Lower leg skin (tissue), 4 donors: ENCODE measurements around the gene BCAT1. TPM values are rescaled to one million over a fixed set of nuclear protein-coding genes. Genes with fewer than 3 reads are reported as not detected.

Experiments
- DNase-seq, 2 donors: peaks; one replicate each; pipeline ENCODE4 v3.0.0-alpha.2; 2019; ENCODE audit warnings: low spot score in 2 of 2
- H3K4me3 ChIP-seq: fragments of 200-600 bp; sonication (generic); 2 replicates; pipeline ENCODE4 v1.5.1; 2017; ENCODE audit warnings: mild to moderate bottlenecking, low read depth; ENCODE audit not compliant: poor library complexity, severe bottlenecking
- CTCF ChIP-seq, 3 donors: fragments of 450-650 bp; IDR thresholded peaks; one replicate each; pipeline ENCODE4 v1.5.1; 2016; ENCODE audit warnings: antibody characterized with exemption in 3 of 3, mild to moderate bottlenecking in 3 of 3, moderate library complexity in 2 of 3
- POLR2A ChIP-seq, 2 donors: fragments of 450-650 bp; IDR thresholded peaks; one replicate each; pipeline ENCODE4 v1.6.1; 2016 to 2017; ENCODE audit warnings: antibody characterized with exemption in 2 of 2, mild to moderate bottlenecking in 1 of 2, moderate library complexity in 1 of 2
- WGBS, 2 donors: methylation state at CpG; one replicate each; pipeline ENCODE4 v1.1.5; 2018; 5-methylcytosine and 5-hydroxymethylcytosine counted together
- intact Hi-C: fragments of 100-400 bp; cut with DNase I; formaldehyde crosslinking; loops from one replicate; pipeline ENCODE4 v1.15.0; 2023; ENCODE audit warnings: low total_unique reads
- total RNA-seq, 4 donors: library from RNA; depleted of rRNA; stranded (reverse); fragments of >200 nt; gene quantifications; one replicate each; pipeline ENCODE4 v1.1.0, GENCODE V29; 2016

The BCAT1 gene
- total RNA-seq, 4 donors from 2014 or later: 1.0 to 4.6 (median 2.8) TPM

GRCh38 chr12:24768415-24768814 is 180.5 kb downstream of the BCAT1 start:
- TF ChIP-seq POLR2A (IDR thresholded peaks at IDR 0.05) (no peak), CTCF (IDR thresholded peaks at IDR 0.05) (no peak)
- intact Hi-C loops: no loop called here
- DNase-seq: no peak
- no peak overlapping the region for H3K4me3 ChIP-seq

GRCh38 chr12:24767016-24767415 is 181.9 kb downstream of the BCAT1 start:
- intact Hi-C loops: no loop called here
- H3K4me3 ChIP-seq: no peak overlapping the region
- TF ChIP-seq CTCF (IDR thresholded peaks at IDR 0.05): no peak
- no peak for TF ChIP-seq POLR2A (IDR thresholded peaks at IDR 0.05)
- 69 to 75% methylated on average over 1 of the region's 1 CpG for WGBS, 2 donors
- no peak for DNase-seq

GRCh38 chr12:24764712-24765111 is 184.2 kb downstream of the BCAT1 start:
- TF ChIP-seq POLR2A (IDR thresholded peaks at IDR 0.05): no peak
- no peak for TF ChIP-seq CTCF (IDR thresholded peaks at IDR 0.05)
- no peak for DNase-seq
- no peak overlapping the region for H3K4me3 ChIP-seq
- 94 to 96% methylated on average over 1 of the region's 1 CpG for WGBS, 2 donors
- intact Hi-C loops: no loop called here

- no peak overlapping the region for H3K4me3 ChIP-seq
- no peak for DNase-seq
- intact Hi-C loops: no loop called here
- WGBS, 2 donors: 67 to 76% methylated on average over 5 of the region's 5 CpGs
- no peak for TF ChIP-seq CTCF (IDR thresholded peaks at IDR 0.05)
- TF ChIP-seq POLR2A (IDR thresholded peaks at IDR 0.05): no peak
Measured at GRCh38 chr12:24760606-24761378, 188.1 kb downstream of the BCAT1 start.

- no peak overlapping the region for H3K4me3 ChIP-seq
- TF ChIP-seq POLR2A (IDR thresholded peaks at IDR 0.05) (no peak), CTCF (IDR thresholded peaks at IDR 0.05) (no peak)
- 63 to 67% methylated on average over 1 of the region's 1 CpG for WGBS, 2 donors
- DNase-seq: no peak
- intact Hi-C loops: no loop called here
Measured at GRCh38 chr12:24760162-24760561, 188.7 kb downstream of the BCAT1 start.

Other genes with a start within 250 kb of the BCAT1 start
- 1 to 10 TPM; 1.0 to 3.4 (median 2.1) TPM for gene DNAI7, start 246.1 kb upstream of the BCAT1 start, total RNA-seq
- gene ETFRF1, start 246.1 kb upstream of the BCAT1 start, total RNA-seq: 10 to 100 TPM; 26.1 to 59.9 (median 38.0) TPM